HEK293 (cell line): ENCODE data around the gene PLEKHH3.

Experiments used
- CTCF ChIA-PET: fragments of 350-600 bp; formaldehyde crosslinking; extraction: SDS; loops from one replicate; lab custom pipeline; 2021; ENCODE audit warnings: antibody characterized with exemption; lab: Yijun Ruan, JAX
- POLR2A ChIA-PET: fragments of 300-600 bp; formaldehyde crosslinking; extraction: SDS; loops from one replicate; lab custom pipeline; 2020; ENCODE audit warnings: antibody characterized with exemption, inconsistent platforms; lab: Yijun Ruan, JAX
- H3K27ac ChIP-seq: fragments of 200-500 bp; sonication (Bioruptor generic); 2 replicates; pipeline ENCODE4 v1.5.1; 2014; ENCODE audit warnings: low read depth, low read length, control low read depth, inconsistent platforms; ENCODE audit errors: extremely low read depth
- H3K36me3 ChIP-seq, 2 experiments: fragments of 200-500 bp in 1 of 2; sonication (Bioruptor generic) in 1 of 2; 1 replicate in 1 of 2; 2 replicates in 1 of 2; pipeline ENCODE4 v1.5.1; 2014 to 2017; ENCODE audit warnings: inconsistent platforms in 2 of 2, low read length in 2 of 2; ENCODE audit not compliant: control insufficient read depth in 2 of 2, insufficient read depth in 1 of 2
- H3K4me1 ChIP-seq: fragments of 200-500 bp; sonication (Bioruptor generic); 2 replicates; pipeline ENCODE4 v1.5.1; 2014; ENCODE audit warnings: mild to moderate bottlenecking, low read length, inconsistent platforms; ENCODE audit not compliant: control insufficient read depth, insufficient read depth
- H3K4me3 ChIP-seq: 2 replicates; pipeline ENCODE4 v1.5.1; 2011; ENCODE audit warnings: low read depth, mild to moderate bottlenecking, control low read depth, low read length, moderate library complexity
- H3K9me3 ChIP-seq: fragments of 200-500 bp; sonication (Bioruptor generic); 2 replicates; pipeline ENCODE4 v1.5.1; 2014; ENCODE audit warnings: low read depth, low read length, inconsistent platforms; ENCODE audit not compliant: control insufficient read depth, insufficient read depth
- BCL11A ChIP-seq: fragments of 450-650 bp; formaldehyde crosslinking; IDR thresholded peaks from 2 replicates; pipeline ENCODE4 v1.5.1; 2016; ENCODE audit warnings: low read depth, missing biosample characterization, missing genetic modification characterization
- BCL11B ChIP-seq: fragments of 450-650 bp; formaldehyde crosslinking; IDR thresholded peaks from 2 replicates; pipeline ENCODE4 v1.5.1; 2016; ENCODE audit warnings: low read depth, missing biosample characterization, missing genetic modification characterization
- GLIS1 ChIP-seq: fragments of 450-650 bp; formaldehyde crosslinking; IDR thresholded peaks from 2 replicates; pipeline ENCODE4 v1.5.1; 2016; ENCODE audit warnings: missing biosample characterization, missing genetic modification characterization
- GLIS2 ChIP-seq: fragments of 450-650 bp; formaldehyde crosslinking; IDR thresholded peaks from 2 replicates; pipeline ENCODE4 v1.5.1; 2016; ENCODE audit warnings: missing biosample characterization, missing genetic modification characterization
- HOXD13 ChIP-seq: sonication (generic); formaldehyde crosslinking; IDR thresholded peaks from 2 replicates; pipeline ENCODE4 v1.8.0; 2022; ENCODE audit warnings: missing genetic modification reagents, borderline replicate concordance
- IKZF3 ChIP-seq: fragments of 450-650 bp; IDR thresholded peaks from 2 replicates; pipeline ENCODE4 v1.5.0; 2018; ENCODE audit warnings: missing biosample characterization, mild to moderate bottlenecking, missing genetic modification characterization, moderate library complexity
- SALL2 ChIP-seq: fragments of 450-650 bp; formaldehyde crosslinking; IDR thresholded peaks from 2 replicates; pipeline ENCODE4 v1.5.0; 2017; ENCODE audit warnings: missing biosample characterization, mild to moderate bottlenecking, missing genetic modification characterization, borderline replicate concordance
- ZBTB1 ChIP-seq: fragments of 450-650 bp; formaldehyde crosslinking; IDR thresholded peaks from 2 replicates; pipeline ENCODE4 v1.5.1; 2016; ENCODE audit warnings: missing biosample characterization, missing genetic modification characterization
- ZBTB20 ChIP-seq: fragments of 450-650 bp; formaldehyde crosslinking; IDR thresholded peaks from 2 replicates; pipeline ENCODE4 v1.5.1; 2016; ENCODE audit warnings: missing biosample characterization, missing genetic modification characterization
- ZFP41 ChIP-seq: fragments of 450-650 bp; formaldehyde crosslinking; IDR thresholded peaks from 2 replicates; pipeline ENCODE4 v1.5.1; 2016; ENCODE audit warnings: missing biosample characterization, missing genetic modification characterization, borderline replicate concordance
- ZIC2 ChIP-seq: fragments of 450-650 bp; formaldehyde crosslinking; IDR thresholded peaks from 2 replicates; pipeline ENCODE4 v1.5.1; 2016; ENCODE audit warnings: missing biosample characterization, missing genetic modification characterization
- ZNF10 ChIP-seq: fragments of 450-650 bp; formaldehyde crosslinking; IDR thresholded peaks from 2 replicates; pipeline ENCODE4 v1.5.1; 2017; ENCODE audit warnings: missing biosample characterization, missing genetic modification characterization
- ZNF2 ChIP-seq: fragments of 450-650 bp; formaldehyde crosslinking; IDR thresholded peaks from 2 replicates; pipeline ENCODE4 v1.5.1; 2016; ENCODE audit warnings: missing biosample characterization, missing genetic modification characterization
- ZNF324 ChIP-seq: fragments of 450-650 bp; formaldehyde crosslinking; IDR thresholded peaks from 2 replicates; pipeline ENCODE4 v1.5.1; 2016; ENCODE audit warnings: missing biosample characterization, missing genetic modification characterization
- ZNF341 ChIP-seq: fragments of 450-650 bp; formaldehyde crosslinking; IDR thresholded peaks from 2 replicates; pipeline ENCODE4; 2016; ENCODE audit warnings: low read depth, missing biosample characterization, missing genetic modification characterization
- ZNF585B ChIP-seq: fragments of 450-650 bp; formaldehyde crosslinking; IDR thresholded peaks from 2 replicates; pipeline ENCODE4 v1.5.1; 2016; ENCODE audit warnings: missing biosample characterization, missing genetic modification characterization
- ZNF596 ChIP-seq: fragments of 450-650 bp; IDR thresholded peaks from 2 replicates; pipeline ENCODE4 v1.5.0; 2018; ENCODE audit warnings: missing biosample characterization, mild to moderate bottlenecking, missing genetic modification characterization, moderate library complexity
- ZNF600 ChIP-seq: fragments of 450-650 bp; formaldehyde crosslinking; IDR thresholded peaks from 2 replicates; pipeline ENCODE4 v1.5.1; 2016; ENCODE audit warnings: missing biosample characterization, missing genetic modification characterization
- ZNF623 ChIP-seq: fragments of 450-650 bp; formaldehyde crosslinking; IDR thresholded peaks from 2 replicates; pipeline ENCODE4 v1.5.1; 2016; ENCODE audit warnings: missing biosample characterization, missing genetic modification characterization
- ZNF626 ChIP-seq: fragments of 450-650 bp; sonication (Bioruptor Pico); formaldehyde crosslinking; IDR thresholded peaks from 2 replicates; pipeline ENCODE4 v1.5.1; 2018; ENCODE audit warnings: missing biosample characterization, missing genetic modification characterization, inconsistent platforms
- ZNF654 ChIP-seq: fragments of 450-650 bp; formaldehyde crosslinking; IDR thresholded peaks from 2 replicates; pipeline ENCODE4 v1.5.1; 2016; ENCODE audit warnings: low read depth, missing biosample characterization, missing genetic modification characterization
- ZNF701 ChIP-seq: fragments of 450-650 bp; formaldehyde crosslinking; IDR thresholded peaks from 2 replicates; pipeline ENCODE4 v1.5.1; 2016; ENCODE audit warnings: missing biosample characterization, missing genetic modification characterization
- ZNF777 ChIP-seq: fragments of 450-650 bp; formaldehyde crosslinking; IDR thresholded peaks from 2 replicates; pipeline ENCODE4 v1.5.1; 2017; ENCODE audit warnings: missing biosample characterization, missing genetic modification characterization, borderline replicate concordance
- TF ChIP-seq, protein P1 (sequence below): fragments of 450-650 bp; formaldehyde crosslinking; IDR thresholded peaks from 2 replicates; pipeline ENCODE4 v1.5.1; 2016; ENCODE audit warnings: missing biosample characterization, missing genetic modification characterization
- TF ChIP-seq, protein P2 (sequence below): fragments of 450-650 bp; formaldehyde crosslinking; IDR thresholded peaks from 2 replicates; pipeline ENCODE4 v1.5.0; 2017; ENCODE audit warnings: missing biosample characterization, missing genetic modification characterization, borderline replicate concordance
- TF ChIP-seq, protein P3 (sequence below): fragments of 450-650 bp; formaldehyde crosslinking; IDR thresholded peaks from 2 replicates; pipeline ENCODE4 v1.5.1; 2016; ENCODE audit warnings: missing biosample characterization, missing genetic modification characterization
- TF ChIP-seq, protein P4 (sequence below): fragments of 450-650 bp; formaldehyde crosslinking; IDR thresholded peaks from 2 replicates; pipeline ENCODE4 v1.5.1; 2016; ENCODE audit warnings: missing biosample characterization, missing genetic modification characterization

PLEKHH3 gene

DNA sequence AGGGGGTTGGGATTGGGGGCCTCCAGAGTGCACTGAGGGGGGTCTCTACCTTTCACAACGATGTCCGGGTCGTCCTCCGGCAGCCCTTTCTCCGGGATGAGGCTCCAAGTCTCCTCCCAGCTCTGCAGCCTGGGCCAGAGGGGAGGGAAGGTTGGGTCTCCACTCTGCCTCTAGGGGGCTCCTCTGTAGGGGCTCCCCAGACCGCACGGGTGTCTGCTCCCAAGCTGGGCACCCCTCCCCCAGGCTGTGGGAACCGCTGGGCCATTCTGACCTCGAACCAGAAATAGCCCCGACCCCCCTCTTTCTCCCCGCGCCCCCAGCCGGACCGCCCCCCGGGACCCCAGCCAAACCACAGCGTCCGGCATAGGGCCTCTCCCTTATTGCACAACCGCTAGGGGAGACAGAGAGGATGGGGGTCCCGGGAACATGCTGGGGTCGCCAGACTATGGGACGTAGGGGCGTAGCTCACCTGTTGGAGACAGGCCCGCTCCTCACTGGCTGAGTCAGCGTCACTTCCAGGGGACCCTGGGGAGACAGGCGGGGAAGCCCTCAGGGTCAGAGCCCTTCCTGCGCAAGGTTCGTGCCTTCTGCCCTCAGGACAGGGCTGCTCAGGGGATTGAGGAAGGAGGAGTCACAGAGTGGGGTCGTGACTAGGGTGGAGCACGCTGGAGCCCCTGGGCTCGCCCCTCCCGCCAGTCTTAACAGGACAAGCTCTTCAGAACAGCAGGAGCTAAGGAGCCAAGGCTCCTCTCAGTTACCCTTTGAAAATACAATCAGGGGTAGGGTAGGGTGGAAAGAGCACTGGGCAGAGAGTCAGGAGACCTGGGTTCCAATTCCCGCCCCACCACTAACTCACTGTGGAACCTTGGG is 2.7 kb downstream of the PLEKHH3 start:
- Histone ChIP-seq H3K36me3 (peaks cover 1 to 45% of the 10 kb centered on the region in 2 experiments; a peak in 2 of 3 replicates), H3K27ac (no peak overlapping the region), H3K4me3 (no peak overlapping the region)

More for the DNA sequence above, 2.7 kb downstream of the PLEKHH3 start:
- no peak for TF ChIP-seq ZNF596
- TF ChIP-seq BCL11A: no peak
- 0 out of 2 replicates have a peak, but pooled peaks have one; percentile 7 for TF ChIP-seq ZNF341 (tag by site-specific recombination)
- TF ChIP-seq, protein P1, sequence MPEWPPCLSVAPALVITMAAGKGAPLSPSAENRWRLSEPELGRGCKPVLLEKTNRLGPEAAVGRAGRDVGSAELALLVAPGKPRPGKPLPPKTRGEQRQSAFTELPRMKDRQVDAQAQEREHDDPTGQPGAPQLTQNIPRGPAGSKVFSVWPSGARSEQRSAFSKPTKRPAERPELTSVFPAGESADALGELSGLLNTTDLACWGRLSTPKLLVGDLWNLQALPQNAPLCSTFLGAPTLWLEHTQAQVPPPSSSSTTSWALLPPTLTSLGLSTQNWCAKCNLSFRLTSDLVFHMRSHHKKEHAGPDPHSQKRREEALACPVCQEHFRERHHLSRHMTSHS: no peak
- TF ChIP-seq ZNF10 (tag by site-specific recombination): no peak
- TF ChIP-seq SALL2: no peak
- peak; percentile 72; the same call in 1 of the 2 replicates for TF ChIP-seq ZBTB20
- peak; percentile 65 for TF ChIP-seq ZIC2 (tag by site-specific recombination)
- 0 out of 2 replicates have a peak, but pooled peaks have one; percentile 6 for TF ChIP-seq GLIS1
- no peak for TF ChIP-seq ZNF777 (tag by site-specific recombination)
- TF ChIP-seq ZBTB1 (tag by site-specific recombination): no peak
- no peak for TF ChIP-seq ZNF701 (tag by site-specific recombination)
- TF ChIP-seq, protein P2, sequence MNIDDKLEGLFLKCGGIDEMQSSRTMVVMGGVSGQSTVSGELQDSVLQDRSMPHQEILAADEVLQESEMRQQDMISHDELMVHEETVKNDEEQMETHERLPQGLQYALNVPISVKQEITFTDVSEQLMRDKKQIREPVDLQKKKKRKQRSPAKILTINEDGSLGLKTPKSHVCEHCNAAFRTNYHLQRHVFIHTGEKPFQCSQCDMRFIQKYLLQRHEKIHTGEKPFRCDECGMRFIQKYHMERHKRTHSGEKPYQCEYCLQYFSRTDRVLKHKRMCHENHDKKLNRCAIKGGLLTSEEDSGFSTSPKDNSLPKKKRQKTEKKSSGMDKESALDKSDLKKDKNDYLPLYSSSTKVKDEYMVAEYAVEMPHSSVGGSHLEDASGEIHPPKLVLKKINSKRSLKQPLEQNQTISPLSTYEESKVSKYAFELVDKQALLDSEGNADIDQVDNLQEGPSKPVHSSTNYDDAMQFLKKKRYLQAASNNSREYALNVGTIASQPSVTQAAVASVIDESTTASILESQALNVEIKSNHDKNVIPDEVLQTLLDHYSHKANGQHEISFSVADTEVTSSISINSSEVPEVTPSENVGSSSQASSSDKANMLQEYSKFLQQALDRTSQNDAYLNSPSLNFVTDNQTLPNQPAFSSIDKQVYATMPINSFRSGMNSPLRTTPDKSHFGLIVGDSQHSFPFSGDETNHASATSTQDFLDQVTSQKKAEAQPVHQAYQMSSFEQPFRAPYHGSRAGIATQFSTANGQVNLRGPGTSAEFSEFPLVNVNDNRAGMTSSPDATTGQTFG (tag by site-specific recombination): no peak
- 0 out of 2 replicates have a peak, but pooled peaks have one; percentile 27 for TF ChIP-seq ZNF2
- TF ChIP-seq ZNF585B (tag by site-specific recombination): no peak
- TF ChIP-seq ZNF654 (tag by site-specific recombination): no peak
- peak; percentile 57 for TF ChIP-seq GLIS2 (tag by site-specific recombination)
- no peak for TF ChIP-seq ZNF623
- TF ChIP-seq, protein P3, sequence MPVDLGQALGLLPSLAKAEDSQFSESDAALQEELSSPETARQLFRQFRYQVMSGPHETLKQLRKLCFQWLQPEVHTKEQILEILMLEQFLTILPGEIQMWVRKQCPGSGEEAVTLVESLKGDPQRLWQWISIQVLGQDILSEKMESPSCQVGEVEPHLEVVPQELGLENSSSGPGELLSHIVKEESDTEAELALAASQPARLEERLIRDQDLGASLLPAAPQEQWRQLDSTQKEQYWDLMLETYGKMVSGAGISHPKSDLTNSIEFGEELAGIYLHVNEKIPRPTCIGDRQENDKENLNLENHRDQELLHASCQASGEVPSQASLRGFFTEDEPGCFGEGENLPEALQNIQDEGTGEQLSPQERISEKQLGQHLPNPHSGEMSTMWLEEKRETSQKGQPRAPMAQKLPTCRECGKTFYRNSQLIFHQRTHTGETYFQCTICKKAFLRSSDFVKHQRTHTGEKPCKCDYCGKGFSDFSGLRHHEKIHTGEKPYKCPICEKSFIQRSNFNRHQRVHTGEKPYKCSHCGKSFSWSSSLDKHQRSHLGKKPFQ: no peak
- no peak for TF ChIP-seq ZNF626 (tag by site-specific recombination)
- TF ChIP-seq ZFP41: no peak
- no peak; the same call in 1 of the 2 replicates for TF ChIP-seq ZNF600 (tag by site-specific recombination)
- peak; percentile 50 for TF ChIP-seq IKZF3 (tag by site-specific recombination)
- TF ChIP-seq, protein P4, sequence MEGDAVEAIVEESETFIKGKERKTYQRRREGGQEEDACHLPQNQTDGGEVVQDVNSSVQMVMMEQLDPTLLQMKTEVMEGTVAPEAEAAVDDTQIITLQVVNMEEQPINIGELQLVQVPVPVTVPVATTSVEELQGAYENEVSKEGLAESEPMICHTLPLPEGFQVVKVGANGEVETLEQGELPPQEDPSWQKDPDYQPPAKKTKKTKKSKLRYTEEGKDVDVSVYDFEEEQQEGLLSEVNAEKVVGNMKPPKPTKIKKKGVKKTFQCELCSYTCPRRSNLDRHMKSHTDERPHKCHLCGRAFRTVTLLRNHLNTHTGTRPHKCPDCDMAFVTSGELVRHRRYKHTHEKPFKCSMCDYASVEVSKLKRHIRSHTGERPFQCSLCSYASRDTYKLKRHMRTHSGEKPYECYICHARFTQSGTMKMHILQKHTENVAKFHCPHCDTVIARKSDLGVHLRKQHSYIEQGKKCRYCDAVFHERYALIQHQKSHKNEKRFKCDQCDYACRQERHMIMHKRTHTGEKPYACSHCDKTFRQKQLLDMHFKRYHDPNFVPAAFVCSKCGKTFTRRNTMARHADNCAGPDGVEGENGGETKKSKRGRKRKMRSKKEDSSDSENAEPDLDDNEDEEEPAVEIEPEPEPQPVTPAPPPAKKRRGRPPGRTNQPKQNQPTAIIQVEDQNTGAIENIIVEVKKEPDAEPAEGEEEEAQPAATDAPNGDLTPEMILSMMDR (tag by site-specific recombination): peak; percentile 52; the same call in 1 of the 2 replicates
- no peak for TF ChIP-seq HOXD13 (CRISPR knock-in tag)
- TF ChIP-seq ZNF324 (tag by site-specific recombination): no peak
- TF ChIP-seq BCL11B (tag by site-specific recombination): 0 out of 2 replicates have a peak, but pooled peaks have one; percentile 38
- Histone ChIP-seq H3K9me3 (no peaks in the 10 kb centered on the region), H3K4me1 (peaks cover 15% of the 10 kb centered on the region)
- CTCF ChIA-PET: interaction anchor here (0.6 to 2.8 kb wide), 9 partner anchors 14 to 465 kb away, joined by 3 to 18 read pairs (median 4); partner anchors contain the start of gene TUBG2
- POLR2A ChIA-PET: interaction anchor here (0.6 to 2.3 kb wide), 2 partner anchors 11 to 15 kb away, joined by 3 to 8 read pairs; partner anchors contain the start of gene TUBG2
